ENCODE measurements around the gene CYB5D1.
"Not testable (repeated sequence)": the region's sequence is repeated elsewhere in the genome, so short reads cannot be mapped to it uniquely, and the experiment has no call there.

The CYB5D1 gene

GRCh38 chr17:7857713-7858521, at the start of gene CYB5D1:
CYB5D1 (plus strand) TSS chr17:7858003; CDS start chr17:7858135, 132 bp downstream.
- DNase-seq (ENCODE audit: low read depth, low spot score) = no peak
- POLR2A ChIA-PET = interaction anchor here (0.5 to 2.6 kb wide), 12 partner anchors 11 to 155 kb away, joined by 3 to 48 read pairs (median 4); partner anchors contain the start of genes CHD3, KDM6B and RNF227
- TF ChIP-seq CTCF (IDR thresholded peaks at IDR 0.05; ENCODE audit: insufficient read depth, low read length, missing control alignments) = no peak
- peak within 1 kb of the TSS; percentile 80 for H3K4me3 ChIP-seq (ENCODE audit: low read depth, low read length)
- CTCF ChIA-PET = interaction anchor here (0.7 to 8.3 kb wide), 22 partner anchors 9 to 204 kb away, joined by 3 to 77 read pairs (median 5); no protein-coding TSS in a partner anchor

- DNase-seq (ENCODE audit: low read depth, low spot score) = no peak
- CTCF ChIA-PET = interaction anchor here (0.8 to 1.5 kb wide), 3 partner anchors 14 to 65 kb away, joined by 3 read pairs; no protein-coding TSS in a partner anchor
- H3K4me3 ChIP-seq (ENCODE audit: low read depth, low read length) = no peak overlapping the region
- no peak for TF ChIP-seq CTCF (IDR thresholded peaks at IDR 0.05; ENCODE audit: insufficient read depth, low read length, missing control alignments)
- POLR2A ChIA-PET = no interaction called here
These were observed 48.6 kb upstream of the CYB5D1 start for GRCh38 chr17:7809086-7809790.

GRCh38 chr17:7809791-7810343, 47.9 kb upstream of the CYB5D1 start:
- DNase-seq (ENCODE audit: low read depth, low spot score); POLR2A ChIA-PET: not testable (repeated sequence)
- CTCF ChIA-PET = interaction anchor here (1.3 to 5.0 kb wide), 2 partner anchors 12 to 180 kb away, joined by 4 to 47 read pairs; no protein-coding TSS in a partner anchor

GRCh38 chr17:7811251-7811650, 46.6 kb upstream of the CYB5D1 start:
- no peak overlapping the region for H3K4me3 ChIP-seq (ENCODE audit: low read depth, low read length)
- no peak for TF ChIP-seq CTCF (IDR thresholded peaks at IDR 0.05; ENCODE audit: insufficient read depth, low read length, missing control alignments)
- CTCF ChIA-PET = interaction anchor here (1.0 to 5.0 kb wide), 8 partner anchors 10 to 246 kb away, joined by 3 to 47 read pairs (median 4); no protein-coding TSS in a partner anchor
- POLR2A ChIA-PET = no interaction called here
- DNase-seq (ENCODE audit: low read depth, low spot score) = no peak

More at GRCh38 chr17:7809791-7810343, 47.9 kb upstream of the CYB5D1 start:
- H3K4me3 ChIP-seq (ENCODE audit: low read depth, low read length) = not testable (repeated sequence)

- CTCF ChIA-PET = interaction anchor here (2.1 to 5.0 kb wide), 4 partner anchors 7 to 34 kb away, joined by 5 to 47 read pairs (median 14); no protein-coding TSS in a partner anchor
- no peak for DNase-seq (ENCODE audit: low read depth, low spot score)
- H3K4me3 ChIP-seq (ENCODE audit: low read depth, low read length) = no peak overlapping the region
- no peak for TF ChIP-seq CTCF (IDR thresholded peaks at IDR 0.05; ENCODE audit: insufficient read depth, low read length, missing control alignments)
- POLR2A ChIA-PET = no interaction called here
These were observed 42.8 kb upstream of the CYB5D1 start for GRCh38 chr17:7814969-7815368.

- TF ChIP-seq CTCF (IDR thresholded peaks at IDR 0.05; ENCODE audit: insufficient read depth, low read length, missing control alignments) = no peak
- no peak for DNase-seq (ENCODE audit: low read depth, low spot score)
- ChIA-PET CTCF (interaction anchor here (1.1 to 2.5 kb wide), 7 partner anchors 9 to 174 kb away, joined by 3 to 22 read pairs (median 5); no protein-coding TSS in a partner anchor), POLR2A (no interaction called here)
- no peak overlapping the region for H3K4me3 ChIP-seq (ENCODE audit: low read depth, low read length)
These were observed 40.7 kb upstream of the CYB5D1 start for GRCh38 chr17:7816926-7817642.

Measured in AG04449 (cell line).